GM21360 (cell line): ENCODE results near the gene CYB561D2.

ENCODE experiments used
- ATAC-seq: cut with Tn5 transposase; IDR thresholded peaks from one replicate; pipeline ENCODE4 v1.9.1; 2021; ENCODE audit warnings: mild to moderate bottlenecking, moderate library complexity; ENCODE audit not compliant: unreplicated experiment

Gene CYB561D2

GRCh38 chr3:50359760-50360110 is 9.1 kb downstream of the CYB561D2 start:
- ATAC-seq: peak; percentile 12

GRCh38 chr3:50364573-50365079 is 14.0 kb downstream of the CYB561D2 start:
- peak; percentile 9 for ATAC-seq

GRCh38 chr3:50365080-50365841 is 14.6 kb downstream of the CYB561D2 start:
- peak; percentile 80 for ATAC-seq

- ATAC-seq: no peak
Measured at GRCh38 chr3:50365842-50366220, 15.2 kb downstream of the CYB561D2 start.

- ATAC-seq: no peak
Measured at GRCh38 chr3:50369012-50369670, 18.5 kb downstream of the CYB561D2 start.

- no peak for ATAC-seq
Measured at GRCh38 chr3:50370594-50370993, 19.9 kb downstream of the CYB561D2 start.

- ATAC-seq: no peak
Measured at GRCh38 chr3:50371133-50371685, 20.5 kb downstream of the CYB561D2 start.

GRCh38 chr3:50372349-50372748 is 21.7 kb downstream of the CYB561D2 start:
- ATAC-seq: no peak

GRCh38 chr3:50373146-50374051 is 22.7 kb downstream of the CYB561D2 start:
- no peak for ATAC-seq

GRCh38 chr3:50374363-50375257 is 23.9 kb downstream of the CYB561D2 start:
- ATAC-seq: no peak

- ATAC-seq: no peak
Measured at GRCh38 chr3:50375258-50375931, 24.7 kb downstream of the CYB561D2 start.

- ATAC-seq: no peak
Measured at GRCh38 chr3:50378024-50378423, 27.4 kb downstream of the CYB561D2 start.

- ATAC-seq: no peak
Measured at GRCh38 chr3:50378757-50379156, 28.1 kb downstream of the CYB561D2 start.

- no peak for ATAC-seq
Measured at GRCh38 chr3:50380405-50381085, 29.9 kb downstream of the CYB561D2 start.

GRCh38 chr3:50381383-50381782 is 30.7 kb downstream of the CYB561D2 start:
- no peak for ATAC-seq

- no peak for ATAC-seq
Measured at GRCh38 chr3:50382722-50383121, 32.1 kb downstream of the CYB561D2 start.

- ATAC-seq: no peak
Measured at GRCh38 chr3:50383750-50384149, 33.1 kb downstream of the CYB561D2 start.

- no peak for ATAC-seq
Measured at GRCh38 chr3:50385754-50386153, 35.1 kb downstream of the CYB561D2 start.
